ENCODE data around the gene GSTP1. TPM values are rescaled to one million over a fixed set of nuclear protein-coding genes. Genes with fewer than 3 reads are reported as not detected.
"Not testable (repeated sequence)": the region's sequence is repeated elsewhere in the genome, so short reads cannot be mapped to it uniquely, and the experiment has no call there.

The GSTP1 gene
- total RNA-seq, 2 donors from 2014 or later, result 540 to 577 TPM

GRCh38 chr11:67619683-67620618 is 36.3 kb downstream of the GSTP1 start:
- intact Hi-C loops (cut with DNase I); H3K9me3 ChIP-seq; H3K27me3 ChIP-seq (replicated peaks; ENCODE audit: insufficient read depth); H3K36me3 ChIP-seq; H3K4me3 ChIP-seq; DNase-seq (ENCODE audit: low spot score); H3K4me1 ChIP-seq (replicated peaks); H3K27ac ChIP-seq: not testable (repeated sequence)
- 75% methylated on average over 33 of the region's 33 CpGs for WGBS

DNA sequence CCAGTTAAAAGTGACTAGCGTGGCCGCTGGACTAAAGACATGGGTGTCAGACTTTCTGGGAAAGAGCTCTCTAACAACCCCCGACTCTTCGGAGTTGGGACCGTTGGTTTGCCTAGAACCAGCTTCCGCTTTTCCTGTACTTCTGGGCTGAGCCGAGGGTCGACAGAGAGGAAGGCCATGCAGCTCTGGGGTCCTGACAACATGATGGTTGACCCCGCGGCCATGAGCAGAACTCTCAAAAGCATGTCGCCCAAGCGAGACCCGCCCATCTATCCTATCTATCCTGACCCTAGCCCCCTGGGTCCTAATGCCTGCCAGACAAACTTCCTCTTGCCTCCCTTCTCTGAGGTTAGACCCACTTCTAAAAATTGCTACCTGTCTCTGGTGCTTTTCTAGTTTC is 37.0 kb downstream of the GSTP1 start:
- H3K4me1 ChIP-seq (replicated peaks); intact Hi-C loops (cut with DNase I); H3K36me3 ChIP-seq; DNase-seq (ENCODE audit: low spot score); H3K4me3 ChIP-seq; H3K9me3 ChIP-seq; H3K27me3 ChIP-seq (replicated peaks; ENCODE audit: insufficient read depth); H3K27ac ChIP-seq: not testable (repeated sequence)
- WGBS, result 82% methylated on average over 13 of the region's 13 CpGs

DNA sequence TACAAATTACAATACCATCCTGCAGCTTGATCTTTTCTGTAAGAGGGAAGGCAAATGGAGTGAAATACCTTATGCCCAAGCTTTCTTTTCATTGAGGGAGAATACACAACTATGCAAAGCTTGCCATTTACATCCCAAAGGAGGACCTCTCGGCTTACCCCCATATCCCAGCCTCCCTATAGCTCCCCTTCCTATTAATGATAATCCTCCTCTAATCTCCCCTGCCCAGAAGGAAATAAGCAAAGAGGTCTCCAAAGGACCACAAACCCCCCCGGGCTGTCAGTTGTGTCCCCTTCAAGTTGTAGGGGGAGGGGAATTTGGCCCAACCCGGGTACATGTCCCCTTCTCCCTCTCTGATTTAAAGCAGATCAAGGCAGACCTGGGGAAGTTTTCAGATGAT is 38.3 kb downstream of the GSTP1 start:
- H3K27ac ChIP-seq; H3K4me1 ChIP-seq (replicated peaks); H3K36me3 ChIP-seq; H3K4me3 ChIP-seq; DNase-seq (ENCODE audit: low spot score); intact Hi-C loops (cut with DNase I); H3K27me3 ChIP-seq (replicated peaks; ENCODE audit: insufficient read depth); H3K9me3 ChIP-seq: not testable (repeated sequence)
- 68% methylated on average over 3 of the region's 3 CpGs for WGBS

GRCh38 chr11:67622905-67623304 is 39.3 kb downstream of the GSTP1 start:
- WGBS, result 66% methylated on average over 6 of the region's 7 CpGs
- H3K36me3 ChIP-seq; intact Hi-C loops (cut with DNase I): not testable (repeated sequence)

GRCh38 chr11:67623795-67624194 is 40.2 kb downstream of the GSTP1 start:
- H3K9me3 ChIP-seq; DNase-seq (ENCODE audit: low spot score); H3K27ac ChIP-seq; H3K4me3 ChIP-seq; intact Hi-C loops (cut with DNase I); H3K4me1 ChIP-seq (replicated peaks); H3K27me3 ChIP-seq (replicated peaks; ENCODE audit: insufficient read depth); H3K36me3 ChIP-seq: not testable (repeated sequence)
- 93% methylated on average over 1 of the region's 1 CpG for WGBS

More at GRCh38 chr11:67622905-67623304, 39.3 kb downstream of the GSTP1 start:
- H3K4me3 ChIP-seq; H3K4me1 ChIP-seq (replicated peaks); H3K9me3 ChIP-seq; DNase-seq (ENCODE audit: low spot score); H3K27ac ChIP-seq; H3K27me3 ChIP-seq (replicated peaks; ENCODE audit: insufficient read depth): not testable (repeated sequence)

DNA sequence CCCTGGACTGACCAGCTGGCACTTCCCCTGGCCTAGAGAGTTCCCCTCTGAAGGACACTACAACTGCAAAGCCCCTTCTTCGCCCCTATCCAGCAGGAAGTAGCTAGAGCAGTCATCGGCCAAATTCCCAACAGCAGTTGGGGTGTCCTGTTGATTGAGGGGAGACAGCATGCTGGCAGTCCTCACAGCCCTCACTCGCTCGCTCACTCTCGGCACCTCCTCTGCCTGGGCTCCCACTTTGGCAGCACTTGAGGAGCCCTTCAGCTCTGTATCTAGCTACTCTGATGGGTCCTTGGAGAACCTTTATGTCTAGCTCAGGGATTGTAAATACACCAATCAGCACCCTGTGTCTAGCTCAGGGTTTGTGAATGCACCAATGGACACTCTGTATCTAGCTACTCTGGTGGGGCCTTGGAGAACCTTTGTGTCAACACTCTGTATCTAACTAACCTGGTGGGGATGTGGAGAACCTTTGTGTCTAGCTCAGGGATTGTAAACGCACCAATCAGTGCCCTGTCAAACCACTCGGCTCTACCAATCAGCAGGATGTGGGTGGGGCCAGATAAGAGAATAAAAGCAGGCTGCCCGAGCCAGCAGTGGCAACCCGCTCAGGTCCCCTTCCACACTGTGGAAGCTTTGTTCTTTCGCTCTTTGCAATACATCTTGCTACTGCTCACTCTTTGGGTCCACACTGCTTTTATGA is 42.7 kb downstream of the GSTP1 start:
- H3K4me3 ChIP-seq; intact Hi-C loops (cut with DNase I); H3K27ac ChIP-seq; DNase-seq (ENCODE audit: low spot score); H3K27me3 ChIP-seq (replicated peaks; ENCODE audit: insufficient read depth); H3K9me3 ChIP-seq; H3K36me3 ChIP-seq; H3K4me1 ChIP-seq (replicated peaks): not testable (repeated sequence)
- 87% methylated on average over 10 of the region's 10 CpGs for WGBS

DNA sequence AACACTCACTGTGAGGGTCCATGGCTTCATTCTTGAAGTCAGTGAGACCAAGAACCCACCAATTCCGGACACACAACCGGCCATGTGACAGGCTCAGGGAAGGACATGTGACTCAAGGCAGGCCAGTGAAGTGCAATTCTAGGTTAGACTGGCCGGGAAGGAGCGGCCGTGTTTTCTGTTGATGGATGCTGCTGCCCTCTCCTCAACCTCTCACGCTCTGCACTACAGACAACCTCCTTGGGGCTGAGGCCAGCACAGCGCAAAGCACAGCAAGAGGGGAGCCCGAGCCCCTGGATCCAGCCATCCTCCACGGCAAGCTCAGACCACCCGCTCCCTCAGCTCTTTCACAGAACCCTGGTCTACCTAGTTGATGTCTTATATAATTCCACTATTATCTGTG is 43.4 kb downstream of the GSTP1 start:
- intact Hi-C loops (cut with DNase I), result no loop called here
- 91% methylated on average over 10 of the region's 10 CpGs for WGBS
- Histone ChIP-seq H3K27ac (no peak overlapping the region), H3K4me3 (no peak overlapping the region), H3K27me3 (replicated peaks; ENCODE audit: insufficient read depth) (no peaks in the 10 kb centered on the region), H3K36me3 (no peaks in the 10 kb centered on the region), H3K9me3 (no peaks in the 10 kb centered on the region), H3K4me1 (replicated peaks) (no peaks in the 10 kb centered on the region)
- DNase-seq (ENCODE audit: low spot score), result no peak
- TF ChIP-seq, protein P1, sequence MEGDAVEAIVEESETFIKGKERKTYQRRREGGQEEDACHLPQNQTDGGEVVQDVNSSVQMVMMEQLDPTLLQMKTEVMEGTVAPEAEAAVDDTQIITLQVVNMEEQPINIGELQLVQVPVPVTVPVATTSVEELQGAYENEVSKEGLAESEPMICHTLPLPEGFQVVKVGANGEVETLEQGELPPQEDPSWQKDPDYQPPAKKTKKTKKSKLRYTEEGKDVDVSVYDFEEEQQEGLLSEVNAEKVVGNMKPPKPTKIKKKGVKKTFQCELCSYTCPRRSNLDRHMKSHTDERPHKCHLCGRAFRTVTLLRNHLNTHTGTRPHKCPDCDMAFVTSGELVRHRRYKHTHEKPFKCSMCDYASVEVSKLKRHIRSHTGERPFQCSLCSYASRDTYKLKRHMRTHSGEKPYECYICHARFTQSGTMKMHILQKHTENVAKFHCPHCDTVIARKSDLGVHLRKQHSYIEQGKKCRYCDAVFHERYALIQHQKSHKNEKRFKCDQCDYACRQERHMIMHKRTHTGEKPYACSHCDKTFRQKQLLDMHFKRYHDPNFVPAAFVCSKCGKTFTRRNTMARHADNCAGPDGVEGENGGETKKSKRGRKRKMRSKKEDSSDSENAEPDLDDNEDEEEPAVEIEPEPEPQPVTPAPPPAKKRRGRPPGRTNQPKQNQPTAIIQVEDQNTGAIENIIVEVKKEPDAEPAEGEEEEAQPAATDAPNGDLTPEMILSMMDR (IDR thresholded peaks at IDR 0.05), result no peak
- no peak for TF ChIP-seq POLR2A (IDR thresholded peaks at IDR 0.05)
- TF ChIP-seq POLR2AphosphoS5 (IDR thresholded peaks at IDR 0.05), result no peak

GRCh38 chr11:67627441-67627811 is 43.8 kb downstream of the GSTP1 start:
- Histone ChIP-seq H3K4me3 (no peak overlapping the region), H3K4me1 (replicated peaks) (peaks cover under 1% of the 10 kb centered on the region), H3K27me3 (replicated peaks; ENCODE audit: insufficient read depth) (no peaks in the 10 kb centered on the region), H3K9me3 (no peaks in the 10 kb centered on the region), H3K36me3 (no peaks in the 10 kb centered on the region), H3K27ac (no peak overlapping the region)
- intact Hi-C loops (cut with DNase I), result no loop called here
- no peak for TF ChIP-seq POLR2A (IDR thresholded peaks at IDR 0.05)
- TF ChIP-seq, protein P1 (IDR thresholded peaks at IDR 0.05), result no peak
- TF ChIP-seq POLR2AphosphoS5 (IDR thresholded peaks at IDR 0.05), result no peak
- WGBS, result 83% methylated on average over 6 of the region's 6 CpGs
- no peak for DNase-seq (ENCODE audit: low spot score)
